Endothelial cell (in vitro differentiated cells): ENCODE measurements around the gene ARHGAP26. TPM values are rescaled to one million over a fixed set of nuclear protein-coding genes. Genes with fewer than 3 reads are reported as not detected.

Experiments
- DNase-seq: peaks from one replicate; pipeline ENCODE4 v3.0.0; 2021; ENCODE audit warnings: low spot score
- H3K27ac Mint-ChIP-seq: one replicate; pipeline ENCODE4 v1.8.0; 2021; ENCODE audit warnings: mixed read lengths, inconsistent platforms; ENCODE audit not compliant: unreplicated experiment
- H3K27me3 Mint-ChIP-seq: one replicate; pipeline ENCODE4 v1.8.0; 2021; ENCODE audit warnings: mild to moderate bottlenecking, moderate library complexity, mixed read lengths, inconsistent platforms; ENCODE audit not compliant: unreplicated experiment
- H3K36me3 Mint-ChIP-seq: one replicate; pipeline ENCODE4 v1.8.0; 2021; ENCODE audit warnings: mild to moderate bottlenecking, low read depth, mixed read lengths, inconsistent platforms; ENCODE audit not compliant: unreplicated experiment
- H3K4me1 Mint-ChIP-seq: one replicate; pipeline ENCODE4 v1.8.0; 2021; ENCODE audit warnings: mild to moderate bottlenecking, mixed read lengths, inconsistent platforms; ENCODE audit not compliant: unreplicated experiment
- H3K4me3 Mint-ChIP-seq: one replicate; pipeline ENCODE4 v1.8.0; 2021; ENCODE audit warnings: mild to moderate bottlenecking, mixed read lengths, inconsistent platforms; ENCODE audit not compliant: unreplicated experiment
- H3K9me3 Mint-ChIP-seq: one replicate; pipeline ENCODE4 v1.8.0; 2021; ENCODE audit warnings: mixed read lengths, inconsistent platforms; ENCODE audit not compliant: unreplicated experiment
- total RNA-seq: library from RNA; stranded (reverse); fragmentation: NEBNext Ultra II Directional; extraction: Animal tissue kit (Norgen Biotek cat#: 25700); gene quantifications from one replicate; pipeline ENCODE4 v1.2.1, GENCODE V29; 2021; ENCODE audit not compliant: unreplicated experiment
- TF ChIP-seq, protein P1 (sequence below): fragments of 200-600 bp; sonication (generic); IDR thresholded peaks from one replicate; pipeline ENCODE4 v1.5.0; 2021; ENCODE audit warnings: antibody characterized with exemption; ENCODE audit not compliant: unreplicated experiment

Gene ARHGAP26
- total RNA-seq, 1 donor from 2014 or later = 81.5 TPM

GRCh38 chr5:143055596-143056338 lies 285.6 kb downstream of the ARHGAP26 start:
- Mint-ChIP-seq H3K4me1 (peaks cover 13% of the 10 kb centered on the region), H3K4me3 (no peak overlapping the region), H3K36me3 (peaks cover 24% of the 10 kb centered on the region), H3K9me3 (no peaks in the 10 kb centered on the region), H3K27me3 (peaks cover 1% of the 10 kb centered on the region), H3K27ac (no peak overlapping the region)
- TF ChIP-seq, protein P1, sequence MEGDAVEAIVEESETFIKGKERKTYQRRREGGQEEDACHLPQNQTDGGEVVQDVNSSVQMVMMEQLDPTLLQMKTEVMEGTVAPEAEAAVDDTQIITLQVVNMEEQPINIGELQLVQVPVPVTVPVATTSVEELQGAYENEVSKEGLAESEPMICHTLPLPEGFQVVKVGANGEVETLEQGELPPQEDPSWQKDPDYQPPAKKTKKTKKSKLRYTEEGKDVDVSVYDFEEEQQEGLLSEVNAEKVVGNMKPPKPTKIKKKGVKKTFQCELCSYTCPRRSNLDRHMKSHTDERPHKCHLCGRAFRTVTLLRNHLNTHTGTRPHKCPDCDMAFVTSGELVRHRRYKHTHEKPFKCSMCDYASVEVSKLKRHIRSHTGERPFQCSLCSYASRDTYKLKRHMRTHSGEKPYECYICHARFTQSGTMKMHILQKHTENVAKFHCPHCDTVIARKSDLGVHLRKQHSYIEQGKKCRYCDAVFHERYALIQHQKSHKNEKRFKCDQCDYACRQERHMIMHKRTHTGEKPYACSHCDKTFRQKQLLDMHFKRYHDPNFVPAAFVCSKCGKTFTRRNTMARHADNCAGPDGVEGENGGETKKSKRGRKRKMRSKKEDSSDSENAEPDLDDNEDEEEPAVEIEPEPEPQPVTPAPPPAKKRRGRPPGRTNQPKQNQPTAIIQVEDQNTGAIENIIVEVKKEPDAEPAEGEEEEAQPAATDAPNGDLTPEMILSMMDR = no peak
- no peak for DNase-seq

GRCh38 chr5:143056339-143056704 lies 286.1 kb downstream of the ARHGAP26 start:
- Mint-ChIP-seq H3K4me3 (no peak overlapping the region), H3K27me3 (peaks cover 1% of the 10 kb centered on the region), H3K27ac (no peak overlapping the region), H3K9me3 (no peaks in the 10 kb centered on the region), H3K36me3 (peaks cover 24% of the 10 kb centered on the region), H3K4me1 (peaks cover 13% of the 10 kb centered on the region)
- no peak for DNase-seq
- TF ChIP-seq, protein P1 = no peak

DNA sequence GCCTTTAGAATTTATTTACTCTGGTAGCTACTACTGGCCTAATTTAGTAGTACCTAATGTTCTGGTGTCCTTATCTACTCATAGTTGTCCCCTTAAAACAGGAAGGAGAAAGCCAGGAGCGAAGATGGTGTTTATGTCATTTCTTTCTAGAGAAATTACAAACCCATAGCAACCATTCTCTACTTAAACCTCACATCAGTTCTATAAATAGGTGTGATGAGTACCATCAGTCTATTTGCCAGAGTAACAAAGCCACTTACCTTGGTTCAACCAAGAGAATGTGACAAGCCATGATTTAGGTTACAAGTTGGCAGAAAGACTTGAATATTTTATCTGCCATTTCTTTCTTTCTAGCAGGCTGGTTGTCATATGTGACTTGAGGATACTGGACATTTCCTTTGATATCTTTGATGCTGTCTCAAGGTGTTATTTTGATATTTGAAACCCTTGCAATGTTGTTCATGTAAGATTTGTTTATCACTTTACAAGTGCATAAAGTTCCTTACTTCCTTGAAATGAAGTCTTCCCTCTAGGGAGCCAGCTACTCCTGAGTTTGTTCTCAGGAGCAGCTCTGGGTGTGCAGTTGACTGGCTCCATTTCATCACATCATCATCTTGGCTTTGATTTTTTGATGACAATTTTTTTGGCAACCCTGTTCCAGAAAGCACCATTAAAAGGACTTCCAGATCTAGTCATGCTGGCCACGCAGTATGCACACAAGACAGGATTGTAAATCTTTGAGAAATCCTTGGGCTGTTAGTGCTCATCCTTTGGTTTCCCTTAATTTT lies 286.8 kb downstream of the ARHGAP26 start:
- no peak for DNase-seq
- Mint-ChIP-seq H3K27ac (no peak overlapping the region), H3K9me3 (no peaks in the 10 kb centered on the region), H3K4me1 (peaks cover 10% of the 10 kb centered on the region), H3K36me3 (peaks cover 27% of the 10 kb centered on the region), H3K4me3 (no peak overlapping the region), H3K27me3 (peaks cover 1% of the 10 kb centered on the region)
- TF ChIP-seq, protein P1 = no peak

GRCh38 chr5:143057580-143057999 lies 287.4 kb downstream of the ARHGAP26 start:
- Mint-ChIP-seq H3K4me3 (no peak overlapping the region), H3K4me1 (peaks cover 10% of the 10 kb centered on the region), H3K9me3 (no peaks in the 10 kb centered on the region)

More at GRCh38 chr5:143057580-143057999, 287.4 kb downstream of the ARHGAP26 start:
- TF ChIP-seq, protein P1 = no peak
- Mint-ChIP-seq H3K36me3 (peaks cover 28% of the 10 kb centered on the region), H3K27ac (no peak overlapping the region), H3K27me3 (peaks cover 1% of the 10 kb centered on the region)
- DNase-seq = no peak
